BLaER1 (cell line): ENCODE results near the gene NFIA.

Experiments
- H3K27ac ChIP-seq: shearing (Covaris generic); formaldehyde crosslinking; 2 replicates; pipeline ENCODE4 v1.8.1; 2022
- H3K27me3 ChIP-seq: shearing (Covaris generic); formaldehyde crosslinking; 2 replicates; pipeline ENCODE4 v1.8.1; 2022
- H3K36me3 ChIP-seq: shearing (Covaris generic); formaldehyde crosslinking; 2 replicates; pipeline ENCODE4 v1.8.1; 2022
- H3K4me1 ChIP-seq: shearing (Covaris generic); formaldehyde crosslinking; 2 replicates; pipeline ENCODE4 v1.8.1; 2022
- H3K4me2 ChIP-seq: shearing (Covaris generic); formaldehyde crosslinking; 2 replicates; pipeline ENCODE4 v1.8.1; 2022
- H3K4me3 ChIP-seq: shearing (Covaris generic); formaldehyde crosslinking; 2 replicates; pipeline ENCODE4 v1.8.1; 2022
- H3K9ac ChIP-seq: shearing (Covaris generic); formaldehyde crosslinking; 2 replicates; pipeline ENCODE4 v1.8.1; 2022
- H3K9me3 ChIP-seq: shearing (Covaris generic); formaldehyde crosslinking; 2 replicates; pipeline ENCODE4 v1.8.1; 2022
- H4K20me1 ChIP-seq: shearing (Covaris generic); formaldehyde crosslinking; 2 replicates; pipeline ENCODE4 v1.8.1; 2022
- Cebpa-rat ChIP-seq: shearing (Covaris generic); IDR thresholded peaks from 2 replicates; pipeline ENCODE4 v1.8.1; 2022

NFIA gene

DNA sequence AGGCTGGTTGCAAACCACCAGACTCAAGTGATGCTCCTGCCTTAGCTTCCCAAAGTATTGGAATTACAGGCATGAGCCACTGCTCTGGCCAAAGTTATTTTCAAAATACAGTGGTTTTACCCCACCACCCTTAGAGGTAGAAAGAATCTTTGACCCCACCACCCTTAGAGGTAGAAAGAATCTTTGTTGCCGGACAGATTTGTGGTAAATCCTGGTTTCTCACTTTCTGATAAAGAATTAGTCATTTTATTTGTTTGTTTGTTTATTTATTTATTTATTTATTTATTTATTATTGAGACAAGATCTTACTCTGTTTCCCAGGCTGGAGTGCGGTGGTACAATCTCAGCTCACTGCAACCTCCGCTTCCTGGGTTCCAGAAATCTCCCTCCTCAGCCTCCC lies 55.9 kb downstream of the NFIA start:
- Histone ChIP-seq H3K9ac (no peak overlapping the region), H4K20me1 (no peaks in the 10 kb centered on the region), H3K4me3 (no peak overlapping the region), H3K27ac (no peak overlapping the region), H3K27me3 (no peaks in the 10 kb centered on the region), H3K4me1 (0 out of 2 replicates have a peak, but pooled peaks cover 7% of the 10 kb centered on the region), H3K9me3 (no peaks in the 10 kb centered on the region), H3K4me2 (no peak overlapping the region), H3K36me3 (no peaks in the 10 kb centered on the region)
- no peak for TF ChIP-seq Cebpa-rat

DNA sequence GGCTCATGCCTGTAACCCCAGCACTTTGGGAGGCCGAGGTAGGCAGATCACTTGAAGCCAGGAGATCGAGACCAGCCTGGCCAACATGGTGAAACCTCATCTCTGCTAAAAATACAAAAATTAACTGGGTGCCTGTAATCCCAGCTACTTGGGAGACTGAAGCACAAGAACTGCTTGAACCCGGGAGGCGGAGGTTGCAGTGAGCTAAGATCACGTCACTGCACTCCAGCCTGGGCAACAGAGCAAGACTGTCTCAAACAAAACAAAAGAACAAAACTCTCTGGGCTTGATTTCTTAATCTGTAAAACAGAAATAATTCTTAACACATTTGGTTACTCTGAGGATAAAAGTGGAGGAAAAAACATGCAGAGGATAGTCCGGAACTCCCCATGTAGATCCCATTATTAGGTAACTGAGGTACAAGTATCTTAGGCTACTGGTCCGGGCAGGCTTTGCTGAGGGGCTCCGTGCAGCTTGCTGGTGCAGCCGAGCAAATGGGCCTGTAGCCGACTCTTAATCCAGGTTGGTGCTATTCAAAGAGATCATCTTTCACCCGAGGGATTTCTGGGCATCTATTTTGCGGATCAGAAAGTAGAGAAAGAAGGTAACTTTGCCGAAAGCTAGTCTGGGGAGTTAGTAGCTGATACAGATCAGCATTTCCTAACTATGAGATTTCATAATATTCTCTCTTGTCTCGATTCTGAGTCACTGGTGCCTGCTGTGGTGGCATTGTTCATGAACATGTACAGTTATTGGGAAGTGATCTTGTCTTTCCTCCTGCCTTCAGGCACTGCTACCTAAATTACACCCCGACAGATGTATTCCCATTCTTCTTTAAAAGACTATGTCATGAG lies 56.8 kb downstream of the NFIA start:
- no peaks in the 10 kb centered on the region for H3K36me3 ChIP-seq
- H3K4me3 ChIP-seq, result no peak overlapping the region
- no peaks in the 10 kb centered on the region for H3K9me3 ChIP-seq
- TF ChIP-seq Cebpa-rat, result no peak
- no peak overlapping the region for H3K9ac ChIP-seq
- H3K27ac ChIP-seq, result no peak overlapping the region
- no peaks in the 10 kb centered on the region for H3K27me3 ChIP-seq
- H3K4me2 ChIP-seq, result no peak overlapping the region
- H3K4me1 ChIP-seq, result 0 out of 2 replicates have a peak, but pooled peaks cover 7% of the 10 kb centered on the region
- no peaks in the 10 kb centered on the region for H4K20me1 ChIP-seq

DNA sequence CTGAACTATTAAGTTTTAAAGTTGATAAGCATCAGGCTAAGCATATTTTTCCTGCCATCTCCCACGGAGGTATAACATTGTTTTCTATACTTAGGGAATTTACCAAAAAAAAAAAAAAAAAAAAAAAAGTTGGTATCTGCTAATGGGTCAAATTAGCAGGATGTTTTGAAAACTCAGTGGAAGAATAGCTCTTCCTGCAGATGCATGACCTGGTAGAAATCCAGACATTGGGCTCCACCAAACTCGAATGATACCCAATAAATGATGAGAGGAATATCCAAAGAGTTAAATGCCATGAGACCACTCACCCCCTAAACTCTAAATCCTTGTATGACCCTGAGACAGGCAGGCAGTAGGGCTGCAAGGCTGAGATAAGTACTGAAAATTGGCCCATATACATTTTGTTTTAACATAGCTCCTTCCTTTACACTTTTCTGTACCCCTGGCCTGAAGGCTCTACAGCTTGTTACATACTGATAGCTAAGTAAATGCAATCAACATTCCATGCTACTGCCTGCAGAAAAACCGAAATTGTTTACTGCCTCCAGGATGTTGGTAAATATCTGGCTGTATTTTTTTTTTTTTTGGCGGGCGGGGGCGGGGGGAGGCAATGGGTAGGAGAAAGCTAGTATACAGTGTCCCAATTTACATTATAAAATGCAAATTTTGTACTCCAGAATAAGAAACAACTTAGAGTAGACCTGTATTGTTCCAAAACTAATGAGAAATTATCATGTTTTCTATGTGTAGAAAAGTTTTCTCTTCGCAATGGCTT lies 57.6 kb downstream of the NFIA start:
- no peak overlapping the region for H3K27ac ChIP-seq
- H3K9me3 ChIP-seq, result no peaks in the 10 kb centered on the region
- H3K27me3 ChIP-seq, result no peaks in the 10 kb centered on the region
- H3K9ac ChIP-seq, result no peak overlapping the region
- H3K4me1 ChIP-seq, result 0 out of 2 replicates have a peak, but pooled peaks cover 7% of the 10 kb centered on the region
- no peaks in the 10 kb centered on the region for H3K36me3 ChIP-seq
- H4K20me1 ChIP-seq, result no peaks in the 10 kb centered on the region
- H3K4me2 ChIP-seq, result no peak overlapping the region
- no peak overlapping the region for H3K4me3 ChIP-seq
- TF ChIP-seq Cebpa-rat, result no peak

DNA sequence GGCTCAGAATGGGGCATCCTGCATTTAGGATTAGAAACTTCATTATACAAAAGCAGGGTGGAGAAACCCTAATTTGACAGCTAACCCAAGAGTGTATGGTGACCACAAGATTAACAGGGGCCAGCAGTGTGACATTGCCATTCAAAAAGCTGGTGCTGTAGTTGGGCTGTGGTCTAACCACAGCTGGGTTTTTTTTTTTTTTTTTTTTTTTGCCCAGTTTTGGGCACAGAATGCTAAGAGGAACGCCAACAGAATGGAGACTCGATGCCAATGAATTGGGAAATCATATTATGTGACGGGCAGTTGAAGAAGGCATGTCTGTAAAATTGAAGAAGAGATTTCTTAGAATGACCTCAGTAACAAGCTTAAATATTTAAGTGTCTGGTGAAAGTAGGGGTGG lies 58.4 kb downstream of the NFIA start:
- no peak overlapping the region for H3K4me3 ChIP-seq
- no peak overlapping the region for H3K4me2 ChIP-seq
- TF ChIP-seq Cebpa-rat, result no peak
- H3K9ac ChIP-seq, result no peak overlapping the region
- H3K9me3 ChIP-seq, result no peaks in the 10 kb centered on the region
- H3K27ac ChIP-seq, result no peak overlapping the region
- no peaks in the 10 kb centered on the region for H3K27me3 ChIP-seq
- no peaks in the 10 kb centered on the region for H3K4me1 ChIP-seq
- H3K36me3 ChIP-seq, result no peaks in the 10 kb centered on the region
- no peaks in the 10 kb centered on the region for H4K20me1 ChIP-seq

DNA sequence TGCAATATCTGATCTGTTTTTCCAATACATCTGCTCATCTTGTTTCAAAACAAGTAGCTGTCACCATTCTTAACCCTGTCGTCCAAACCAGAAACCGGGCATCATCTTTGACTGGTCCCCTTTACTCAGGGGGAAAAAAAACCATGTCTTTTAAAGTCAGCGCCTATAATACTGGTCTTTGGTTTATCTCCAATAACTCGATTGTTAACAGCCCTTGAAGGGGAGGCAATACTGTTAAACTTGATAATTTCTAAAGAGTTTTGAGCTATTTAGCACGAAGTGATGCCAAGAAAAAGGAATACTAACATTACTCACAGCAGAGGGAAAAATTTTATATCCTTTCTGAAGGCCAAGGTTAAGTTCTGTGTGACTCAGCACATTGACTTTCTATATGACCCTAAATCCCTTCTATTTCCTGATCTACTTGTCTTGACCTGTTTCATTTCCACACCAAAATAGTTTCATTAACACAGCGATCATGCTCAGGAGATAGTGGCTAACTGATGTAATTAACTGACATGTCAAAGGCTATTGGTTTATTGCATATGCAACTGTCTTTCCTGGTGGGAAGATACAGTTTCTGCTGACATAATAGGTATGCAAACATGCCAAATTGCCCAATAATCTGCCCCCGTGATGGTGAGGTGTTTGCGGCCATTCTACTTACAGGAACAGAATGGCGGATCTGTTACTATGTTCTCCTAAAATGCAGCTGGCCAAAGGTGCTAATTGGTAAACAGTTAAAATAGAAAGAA lies 59.1 kb downstream of the NFIA start:
- Histone ChIP-seq H3K9me3 (no peaks in the 10 kb centered on the region), H3K4me2 (no peak overlapping the region), H3K27ac (no peak overlapping the region), H3K36me3 (no peaks in the 10 kb centered on the region), H3K4me3 (no peak overlapping the region), H3K4me1 (no peaks in the 10 kb centered on the region), H4K20me1 (no peaks in the 10 kb centered on the region), H3K9ac (no peak overlapping the region), H3K27me3 (no peaks in the 10 kb centered on the region)
- no peak for TF ChIP-seq Cebpa-rat

DNA sequence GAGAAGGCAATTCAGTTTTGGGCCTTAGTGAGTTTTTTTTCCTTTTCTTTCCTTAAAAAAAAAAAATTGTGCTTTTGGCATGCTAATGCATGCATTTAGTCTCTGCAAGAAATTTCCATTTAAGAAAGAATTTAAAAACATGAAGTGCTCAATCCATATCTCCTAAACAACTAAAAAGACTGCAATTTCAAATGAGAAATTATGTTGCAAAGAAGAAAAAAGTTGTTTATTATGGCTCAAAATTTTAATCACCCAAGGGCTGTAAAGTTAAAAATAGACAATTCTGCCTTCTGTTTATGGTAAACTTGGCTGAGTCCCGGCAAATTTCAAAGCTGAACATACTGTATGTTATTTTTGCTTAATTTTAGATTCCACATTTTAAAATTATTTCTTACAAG lies 59.7 kb downstream of the NFIA start:
- H3K27ac ChIP-seq, result no peak overlapping the region
- H3K4me2 ChIP-seq, result no peak overlapping the region
- no peak overlapping the region for H3K9ac ChIP-seq
- H3K36me3 ChIP-seq, result no peaks in the 10 kb centered on the region
- H3K27me3 ChIP-seq, result no peaks in the 10 kb centered on the region
- H3K4me1 ChIP-seq, result no peaks in the 10 kb centered on the region
- no peaks in the 10 kb centered on the region for H4K20me1 ChIP-seq
- no peak for TF ChIP-seq Cebpa-rat
- no peaks in the 10 kb centered on the region for H3K9me3 ChIP-seq
- H3K4me3 ChIP-seq, result no peak overlapping the region

DNA sequence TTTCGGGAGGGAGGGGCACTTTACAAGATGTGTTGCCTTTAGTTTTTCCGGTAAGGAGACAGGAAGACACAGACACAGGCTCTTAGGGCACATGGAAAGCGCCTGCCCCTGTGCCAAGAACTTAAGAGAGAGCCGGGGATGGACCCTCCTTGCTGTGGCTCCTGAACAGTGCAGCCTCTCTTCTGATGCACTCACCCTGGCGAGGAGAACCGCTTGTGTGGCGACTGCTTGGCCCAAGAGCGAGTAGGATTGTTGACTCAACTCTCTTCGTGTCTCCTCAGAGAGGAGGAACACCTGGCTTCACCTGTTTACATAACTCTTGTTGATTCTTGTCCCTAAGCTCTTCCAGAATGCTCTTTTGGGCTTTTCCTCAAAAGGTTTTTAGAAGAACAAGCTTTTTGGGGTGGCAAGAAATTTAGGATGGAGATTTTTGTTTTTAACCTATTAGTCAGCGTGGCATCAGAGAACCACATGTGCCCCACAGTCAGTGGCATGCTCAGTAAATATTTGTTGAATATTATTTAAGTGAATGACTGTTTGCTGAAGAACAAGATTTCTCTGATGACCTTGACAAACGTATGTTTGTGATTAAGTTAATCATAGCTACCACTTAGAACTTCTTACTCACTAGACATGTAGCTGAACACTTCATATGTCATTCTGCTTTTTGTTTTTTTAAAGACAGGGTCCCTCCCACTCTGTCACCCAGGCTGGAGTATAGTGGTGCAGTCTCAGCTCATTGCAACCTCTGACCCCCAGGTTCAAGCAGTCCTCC lies 60.6 kb downstream of the NFIA start:
- Histone ChIP-seq H3K27ac (no peak overlapping the region), H3K9me3 (no peaks in the 10 kb centered on the region), H3K27me3 (no peaks in the 10 kb centered on the region), H3K4me2 (no peak overlapping the region), H3K4me3 (no peak overlapping the region), H4K20me1 (no peaks in the 10 kb centered on the region), H3K9ac (no peak overlapping the region), H3K36me3 (no peaks in the 10 kb centered on the region), H3K4me1 (no peaks in the 10 kb centered on the region)
- no peak for TF ChIP-seq Cebpa-rat

DNA sequence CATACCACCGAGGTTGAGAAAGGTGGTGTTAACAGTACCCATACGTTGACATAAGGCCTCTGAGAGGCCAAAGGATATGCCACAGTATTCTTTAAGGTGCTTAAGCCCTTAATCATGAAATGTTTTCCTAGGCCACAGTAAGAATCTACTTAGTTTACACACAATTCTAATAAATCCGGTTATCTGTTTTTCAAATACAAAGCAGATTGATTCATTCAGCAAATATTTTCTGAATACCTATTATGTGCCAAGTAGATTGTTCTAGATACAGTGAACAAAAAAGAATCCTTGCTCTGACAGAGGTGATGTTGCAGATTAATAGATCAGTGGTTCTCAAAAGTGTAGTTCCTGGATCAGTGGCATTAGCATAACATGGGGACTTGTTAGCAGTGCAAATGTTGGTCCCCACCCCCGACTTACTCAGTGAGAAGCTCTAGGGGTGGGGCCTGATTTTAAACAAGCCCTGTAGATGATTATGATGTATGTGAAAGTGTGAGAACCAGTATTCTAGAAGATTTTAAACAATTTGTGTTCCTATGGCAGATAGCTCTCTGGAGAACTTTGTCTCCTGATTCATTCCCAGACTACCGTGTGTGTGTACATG lies 61.6 kb downstream of the NFIA start:
- Histone ChIP-seq H3K9me3 (no peaks in the 10 kb centered on the region), H3K27ac (no peak overlapping the region), H3K9ac (no peak overlapping the region), H4K20me1 (no peaks in the 10 kb centered on the region), H3K27me3 (no peaks in the 10 kb centered on the region), H3K4me3 (no peak overlapping the region), H3K4me1 (no peaks in the 10 kb centered on the region), H3K36me3 (no peaks in the 10 kb centered on the region), H3K4me2 (no peak overlapping the region)
- TF ChIP-seq Cebpa-rat, result no peak
